H9 (cell line): Measurements from ENCODE around the gene DPP7. TPM values are rescaled to one million over a fixed set of nuclear protein-coding genes. Genes with fewer than 3 reads are reported as not detected.

Experiments used
- DNase-seq: peaks from one replicate; pipeline ENCODE4 v3.0.0-alpha.2; 2017
- H2AFZ ChIP-seq: one replicate; pipeline ENCODE4 v1.6.1; 2013; ENCODE audit warnings: mild to moderate bottlenecking, low read length, control low read depth, moderate library complexity
- H2AK5ac ChIP-seq: 2 replicates; pipeline ENCODE4 v1.6.1; 2013; ENCODE audit warnings: low read length, control low read depth, mixed read lengths; ENCODE audit not compliant: insufficient read length
- H2BK120ac ChIP-seq: one replicate; pipeline ENCODE4 v1.6.1; 2013; ENCODE audit warnings: low read depth, mild to moderate bottlenecking, low read length, control low read depth, inconsistent platforms; ENCODE audit not compliant: poor library complexity, severe bottlenecking
- H2BK12ac ChIP-seq: 2 replicates; pipeline ENCODE4 v1.6.1; 2013; ENCODE audit warnings: low read length, control low read depth, mixed read lengths, low read depth; ENCODE audit not compliant: insufficient read length
- H2BK15ac ChIP-seq: 2 replicates; pipeline ENCODE4 v1.6.1; 2013; ENCODE audit warnings: low read depth, low read length, control low read depth
- H2BK20ac ChIP-seq: one replicate; pipeline ENCODE4 v1.6.1; 2013; ENCODE audit warnings: low read depth, mild to moderate bottlenecking, low read length, control low read depth, inconsistent platforms; ENCODE audit not compliant: poor library complexity, severe bottlenecking
- H2BK5ac ChIP-seq: 2 replicates; pipeline ENCODE4 v1.6.1; 2013; ENCODE audit warnings: low read length, control low read depth, mixed read lengths; ENCODE audit not compliant: insufficient read length
- H3K14ac ChIP-seq: 2 replicates; pipeline ENCODE4 v1.6.1; 2013; ENCODE audit warnings: low read length, control low read depth; ENCODE audit not compliant: insufficient read depth
- H3K18ac ChIP-seq: 2 replicates; pipeline ENCODE4 v1.6.1; 2013; ENCODE audit warnings: low read depth, mild to moderate bottlenecking, mixed read lengths, low read length, control low read depth; ENCODE audit not compliant: insufficient read length
- H3K23ac ChIP-seq: 2 replicates; pipeline ENCODE4 v1.6.1; 2013; ENCODE audit warnings: low read length, control low read depth, mixed read lengths, low read depth; ENCODE audit not compliant: insufficient read length
- H3K23me2 ChIP-seq: 2 replicates; pipeline ENCODE4 v1.6.1; 2013; ENCODE audit warnings: low read depth, mild to moderate bottlenecking, mixed read lengths, low read length, control low read depth; ENCODE audit not compliant: insufficient read length, poor library complexity, severe bottlenecking
- H3K27ac ChIP-seq: 2 replicates; pipeline ENCODE4 v1.5.1; 2013; ENCODE audit warnings: low read length, control low read depth, mixed read lengths, low read depth; ENCODE audit not compliant: insufficient read length
- H3K27me3 ChIP-seq: 2 replicates; pipeline ENCODE4 v1.6.1; 2013; ENCODE audit warnings: low read length, control low read depth, inconsistent platforms; ENCODE audit not compliant: insufficient read depth
- H3K4ac ChIP-seq: 2 replicates; pipeline ENCODE4 v1.6.1; 2013; ENCODE audit warnings: low read depth, mild to moderate bottlenecking, control low read depth, inconsistent platforms, low read length, moderate library complexity
- H3K4me1 ChIP-seq: 2 replicates; pipeline ENCODE4 v1.6.1; 2013; ENCODE audit warnings: low read length, control low read depth, inconsistent platforms; ENCODE audit not compliant: insufficient read depth
- H3K4me2 ChIP-seq: 2 replicates; pipeline ENCODE4 v1.6.1; 2013; ENCODE audit warnings: low read length, control low read depth, mixed read lengths; ENCODE audit not compliant: insufficient read length, insufficient read depth
- H3K56ac ChIP-seq: 2 replicates; pipeline ENCODE4 v1.6.1; 2013; ENCODE audit warnings: low read depth, mild to moderate bottlenecking, mixed read lengths, low read length, control low read depth; ENCODE audit not compliant: insufficient read length
- H3K79me1 ChIP-seq: 2 replicates; pipeline ENCODE4 v1.6.1; 2013; ENCODE audit warnings: low read depth, mild to moderate bottlenecking, moderate library complexity, low read length, control low read depth, inconsistent platforms; ENCODE audit not compliant: insufficient read depth, poor library complexity, severe bottlenecking
- H3K79me2 ChIP-seq: 2 replicates; pipeline ENCODE4 v1.6.1; 2013; ENCODE audit warnings: low read length, control low read depth, inconsistent platforms; ENCODE audit not compliant: insufficient read depth
- H3K9ac ChIP-seq: 2 replicates; pipeline ENCODE4 v1.6.1; 2013; ENCODE audit warnings: low read length, control low read depth, mixed read lengths; ENCODE audit not compliant: insufficient read length; ENCODE audit errors: extremely low read depth
- H3K9me3 ChIP-seq: one replicate; pipeline ENCODE4 v1.6.1; 2013; ENCODE audit warnings: low read depth, low read length, inconsistent platforms; ENCODE audit not compliant: control insufficient read depth
- H3T11ph ChIP-seq: one replicate; pipeline ENCODE4 v1.6.1; 2013; ENCODE audit warnings: mild to moderate bottlenecking, low read length, control low read depth, inconsistent platforms
- H4K20me1 ChIP-seq: one replicate; pipeline ENCODE4 v1.6.1; 2013; ENCODE audit not compliant: control insufficient read depth, insufficient read length, insufficient read depth
- H4K5ac ChIP-seq: 2 replicates; pipeline ENCODE4 v1.6.1; 2013; ENCODE audit warnings: low read depth, mild to moderate bottlenecking, mixed read lengths, low read length, control low read depth; ENCODE audit not compliant: insufficient read length
- H4K8ac ChIP-seq: replicated peaks from 2 replicates; pipeline ENCODE4 v1.6.1; 2013; ENCODE audit warnings: low read length, control low read depth, mixed read lengths, low read depth; ENCODE audit not compliant: insufficient read length
- H4K91ac ChIP-seq: 2 replicates; pipeline ENCODE4 v1.6.1; 2013; ENCODE audit warnings: low read depth, mild to moderate bottlenecking, moderate library complexity, mixed read lengths, low read length, control low read depth; ENCODE audit not compliant: insufficient read length
- H3K27ac Mint-ChIP-seq, 3 experiments: 2 replicates in 2 of 3; 3 replicates in 1 of 3; pipeline ENCODE4 v1.8.0; 2020 to 2021; ENCODE audit warnings: mixed read lengths in 3 of 3, mild to moderate bottlenecking in 1 of 3, moderate library complexity in 1 of 3
- H3K27me3 Mint-ChIP-seq: 2 replicates; pipeline ENCODE4 v1.8.0; 2021; ENCODE audit warnings: low read depth, mild to moderate bottlenecking, moderate library complexity, mixed read lengths
- H3K36me3 Mint-ChIP-seq, 3 experiments: 2 replicates in 2 of 3; 3 replicates in 1 of 3; pipeline ENCODE4 v1.8.0; 2020 to 2021; ENCODE audit warnings: low read depth in 3 of 3, mixed read lengths in 3 of 3; ENCODE audit not compliant: insufficient read depth in 1 of 3
- H3K4me1 Mint-ChIP-seq, 2 experiments: 2 replicates each; pipeline ENCODE4 v1.8.0; 2020; ENCODE audit warnings: mixed read lengths in 2 of 2
- H3K4me3 Mint-ChIP-seq, 2 experiments: 2 replicates in 1 of 2; 3 replicates in 1 of 2; pipeline ENCODE4 v1.8.0; 2020 to 2021; ENCODE audit warnings: mild to moderate bottlenecking in 2 of 2, mixed read lengths in 2 of 2, moderate library complexity in 1 of 2
- H3K9me3 Mint-ChIP-seq, 2 experiments: 2 replicates in 1 of 2; 3 replicates in 1 of 2; pipeline ENCODE4 v1.8.0; 2020; ENCODE audit warnings: mild to moderate bottlenecking in 2 of 2, mixed read lengths in 2 of 2, moderate library complexity in 1 of 2
- CTCF ChIP-seq: fragments of 200-600 bp; sonication (generic); conservative IDR thresholded peaks from 3 replicates; pipeline ENCODE4 v1.8.0; 2021; ENCODE audit warnings: antibody characterized with exemption, mild to moderate bottlenecking
- WGBS: extraction: QIAGEN DNeasy Blood & Tissue Kit; methylation state at CpG from one replicate; pipeline ENCODE4 v1.1.7; 2013; ENCODE audit warnings: missing lambda C conversion rate, low lambda C conversion rate, mixed read lengths; ENCODE audit not compliant: insufficient read length; ENCODE audit errors: extremely low coverage; 5-methylcytosine and 5-hydroxymethylcytosine counted together
- total RNA-seq: library from RNA; stranded (reverse); gene quantifications from 2 replicates; pipeline ENCODE4 v1.2.1, GENCODE V29; 2021

The DPP7 gene
- total RNA-seq, 1 experiment from 2014 or later = 29.4 TPM

GRCh38 chr9:137117269-137117731 is 2.8 kb upstream of the DPP7 start:
- H2AFZ ChIP-seq = no peak overlapping the region
- H2BK20ac ChIP-seq = no peak overlapping the region
- H2BK120ac ChIP-seq = no peak overlapping the region
- H3K23me2 ChIP-seq = no peaks in the 10 kb centered on the region
- no peak overlapping the region for H3K23ac ChIP-seq
- no peaks in the 10 kb centered on the region for H3K36me3 Mint-ChIP-seq
- no peaks in the 10 kb centered on the region for H3K79me1 ChIP-seq
- H3K27ac ChIP-seq = no peak overlapping the region
- no peak overlapping the region for H2BK5ac ChIP-seq
- no peak overlapping the region for H3K4ac ChIP-seq
- H3K4me1 ChIP-seq = no peaks in the 10 kb centered on the region
- WGBS = no CpG with 5 or more reads among the region's 15 CpGs
- TF ChIP-seq CTCF = no peak
- H4K91ac ChIP-seq = no peak overlapping the region
- H3K9ac ChIP-seq = no peak overlapping the region
- H3K9me3 ChIP-seq = no peaks in the 10 kb centered on the region
- H3K14ac ChIP-seq = no peak overlapping the region
- peaks cover 0 to 3% of the 10 kb centered on the region in 2 experiments; a peak in 2 of 5 replicates for H3K9me3 Mint-ChIP-seq
- H3K27me3 Mint-ChIP-seq = peaks cover 46% of the 10 kb centered on the region
- no peak overlapping the region for H2BK12ac ChIP-seq
- H3K4me1 Mint-ChIP-seq = peaks cover 4 to 6% of the 10 kb centered on the region in 2 experiments; a peak in 2 of 4 replicates
- no peak overlapping the region for H3K56ac ChIP-seq
- H3K27ac Mint-ChIP-seq = no peak overlapping the region
- no peak overlapping the region for H3T11ph ChIP-seq
- no peaks in the 10 kb centered on the region for H4K20me1 ChIP-seq
- no peak for DNase-seq
- H2AK5ac ChIP-seq = no peak overlapping the region
- no peak overlapping the region for H4K5ac ChIP-seq
- H3K18ac ChIP-seq = no peak overlapping the region
- H4K8ac ChIP-seq = no peak overlapping the region
- H2BK15ac ChIP-seq = no peak overlapping the region
- no peak overlapping the region for H3K4me3 Mint-ChIP-seq
- H3K79me2 ChIP-seq = no peaks in the 10 kb centered on the region
- peaks cover 4% of the 10 kb centered on the region; the same call in 1 of the 2 replicates for H3K27me3 ChIP-seq
- H3K4me2 ChIP-seq = no peak overlapping the region
